HCT116 (cell line): ENCODE results near the gene CR1L. TPM values are rescaled to one million over a fixed set of nuclear protein-coding genes. Genes with fewer than 3 reads are reported as not detected.

Experiments
- ATAC-seq: fragments of 200-7000 bp; cut with Tn5 transposase; 2 replicates; pipeline ENCODE4 v1.9.1; 2020; ENCODE audit warnings: mild to moderate bottlenecking, moderate library complexity
- BruUV-seq: library from RNA; stranded (reverse); fragments of 400-500 nt; replicated peaks from 2 replicates; lab custom pipeline; 2021; lab: Mats Ljungman, UMichigan
- CTCF ChIA-PET: fragments of 300-600 bp; sonication (Branson Sonifier 250); formaldehyde crosslinking; loops from one replicate; lab custom pipeline; 2021; ENCODE audit warnings: antibody characterized with exemption; lab: Charles Lee
- POLR2A ChIA-PET: fragments of 300-600, 350-600 bp; sonication (Branson Sonifier 250); formaldehyde crosslinking; loops from one replicate; lab custom pipeline; 2021; ENCODE audit warnings: antibody characterized with exemption; lab: Charles Lee
- RAD21 ChIA-PET, 2 experiments: fragments of 300-600 bp; sonication (Branson Sonifier 250); formaldehyde crosslinking; loops; one replicate each; lab custom pipeline; 2023; ENCODE audit warnings: low total read pairs in 2 of 2; ENCODE audit not compliant: uncharacterized antibody in 2 of 2, unreplicated experiment in 2 of 2, low non-redundant PET in 1 of 2; lab: Charles Lee
- DNase-seq: peaks from one replicate; pipeline ENCODE4 v3.0.0-alpha.2; 2010; ENCODE audit warnings: low read depth, low spot score
- H2AFZ ChIP-seq: fragments of 200-600 bp; shearing (Covaris generic), sonication (generic); 2 replicates; pipeline ENCODE4 v1.6.1; 2017; ENCODE audit warnings: low read depth, mixed run types, mixed read lengths, antibody characterized with exemption, low read length; ENCODE audit not compliant: poor library complexity, severe bottlenecking
- H3K27ac ChIP-seq: 2 replicates; pipeline ENCODE4 v1.5.1; 2012; ENCODE audit warnings: low read depth, low read length
- H3K27me3 ChIP-seq: fragments of 200-600 bp; sonication (generic); 2 replicates; pipeline ENCODE4 v1.6.1; 2016; ENCODE audit warnings: mixed run types, low read length, mixed read lengths; ENCODE audit not compliant: insufficient read depth
- H3K36me3 ChIP-seq, 2 experiments: fragments of 200-500 bp in 1 of 2; fragments of 200-600 bp in 1 of 2; sonication (Bioruptor generic) in 1 of 2; sonication (generic) in 1 of 2; 2 replicates each; pipeline versions ENCODE4 v1.5.1 to v1.6.1; 2014 to 2016; ENCODE audit warnings: low read length in 2 of 2, inconsistent platforms in 1 of 2, mixed read lengths in 1 of 2, mixed run types in 1 of 2; ENCODE audit not compliant: insufficient read depth in 2 of 2, control insufficient read depth in 1 of 2
- H3K4me1 ChIP-seq, 2 experiments: fragments of 200-600 bp in 1 of 2; sonication (generic) in 1 of 2; 2 replicates each; pipeline versions ENCODE4 v1.5.1 to v1.6.1; 2012 to 2017; ENCODE audit warnings: low read length in 2 of 2, inconsistent platforms in 1 of 2, mild to moderate bottlenecking in 1 of 2, mixed read lengths in 1 of 2, mixed run types in 1 of 2, moderate library complexity in 1 of 2; ENCODE audit not compliant: insufficient read depth in 2 of 2, control insufficient read depth in 1 of 2
- H3K4me2 ChIP-seq: fragments of 200-600 bp; sonication (generic); 2 replicates; pipeline ENCODE4 v1.6.1; 2017; ENCODE audit warnings: mixed run types, low read length, mixed read lengths
- H3K4me3 ChIP-seq, 2 experiments: fragments of 200-600 bp in 1 of 2; sonication (generic) in 1 of 2; replicated peaks in 1 of 2; 2 replicates each; pipeline ENCODE4 v1.5.1; 2011 to 2016; ENCODE audit warnings: low read length in 2 of 2, control low read depth in 1 of 2, low read depth in 1 of 2, mild to moderate bottlenecking in 1 of 2, mixed read lengths in 1 of 2, mixed run types in 1 of 2
- H3K79me2 ChIP-seq: fragments of 200-600 bp; sonication (generic); 2 replicates; pipeline ENCODE4 v1.6.1; 2017; ENCODE audit warnings: mild to moderate bottlenecking, mixed run types, low read length, moderate library complexity, mixed read lengths; ENCODE audit not compliant: insufficient read depth
- H3K9ac ChIP-seq: fragments of 200-600 bp; sonication (generic); 2 replicates; pipeline ENCODE4 v1.6.1; 2016; ENCODE audit warnings: low read length, mixed read lengths
- H3K9me2 ChIP-seq: fragments of 200-600 bp; sonication (generic), shearing (Covaris generic); 2 replicates; pipeline ENCODE4 v1.6.1; 2017; ENCODE audit warnings: mixed run types, mild to moderate bottlenecking, moderate library complexity; ENCODE audit not compliant: insufficient read depth
- H3K9me3 ChIP-seq, 2 experiments: fragments of 200-500 bp in 1 of 2; fragments of 200-600 bp in 1 of 2; sonication (Bioruptor generic) in 1 of 2; sonication (generic) in 1 of 2; 2 replicates each; pipeline ENCODE4 v1.6.1; 2014 to 2017; ENCODE audit warnings: low read length in 2 of 2, mixed read lengths in 2 of 2, inconsistent platforms in 1 of 2, low read depth in 1 of 2, mild to moderate bottlenecking in 1 of 2, mixed run types in 1 of 2, moderate library complexity in 1 of 2; ENCODE audit not compliant: control insufficient read depth in 1 of 2, insufficient read depth in 1 of 2
- H4K20me1 ChIP-seq: fragments of 200-600 bp; sonication (generic), shearing (Covaris generic); 2 replicates; pipeline ENCODE4 v1.6.1; 2017; ENCODE audit warnings: mixed run types, mild to moderate bottlenecking, moderate library complexity; ENCODE audit not compliant: insufficient read depth
- CEBPB ChIP-seq: IDR thresholded peaks from 2 replicates; pipeline ENCODE4 v1.6.1; 2012; ENCODE audit warnings: low read depth
- EGR1 ChIP-seq: IDR thresholded peaks from 2 replicates; pipeline ENCODE4 v1.6.1; 2012; ENCODE audit warnings: low read depth
- ELF1 ChIP-seq: IDR thresholded peaks from 2 replicates; pipeline ENCODE4 v1.6.1; 2012; ENCODE audit warnings: low read depth, borderline replicate concordance
- EZH2phosphoT487 ChIP-seq: fragments of 200-600 bp; IDR thresholded peaks from 2 replicates; pipeline ENCODE4 v1.6.1; 2018; ENCODE audit warnings: antibody characterized with exemption, borderline replicate concordance
- POLR2A ChIP-seq: IDR thresholded peaks from 2 replicates; pipeline ENCODE4 v1.7.0; 2011; ENCODE audit warnings: borderline replicate concordance; ENCODE audit not compliant: insufficient read depth, insufficient read length; ENCODE audit errors: extremely low read depth
- POLR2AphosphoS5 ChIP-seq: IDR thresholded peaks from 2 replicates; pipeline ENCODE4 v1.6.1; 2011; ENCODE audit warnings: mild to moderate bottlenecking, low read depth, low read length, moderate library complexity
- SIN3A ChIP-seq: IDR thresholded peaks from 2 replicates; pipeline ENCODE4 v1.6.1; 2012; ENCODE audit warnings: low read depth
- TCF7L2 ChIP-seq: IDR thresholded peaks from 2 replicates; pipeline ENCODE4 v1.7.0; 2011; ENCODE audit warnings: borderline replicate concordance, inconsistent platforms; ENCODE audit not compliant: insufficient read depth, insufficient read length; ENCODE audit errors: extremely low read depth
- YY1 ChIP-seq: IDR thresholded peaks from 2 replicates; pipeline ENCODE4 v1.6.1; 2011; ENCODE audit warnings: low read length, low read depth, moderate library complexity, mild to moderate bottlenecking; ENCODE audit not compliant: insufficient replicate concordance; ENCODE audit errors: extremely low read depth
- ZFX ChIP-seq: fragments of 450-650 bp; IDR thresholded peaks from 2 replicates; pipeline ENCODE4 v1.6.1; 2017
- intact Hi-C: fragments of 100-400 bp; cut with micrococcal nuclease; formaldehyde crosslinking; loops from 2 replicates; pipeline ENCODE4 v1.10.0; 2022
- total RNA-seq: library from RNA; stranded (reverse); gene quantifications from one replicate; pipeline ENCODE4 v1.2.1, GENCODE V29; 2021; ENCODE audit not compliant: unreplicated experiment
- TF ChIP-seq, protein P1 (sequence below): IDR thresholded peaks from 2 replicates; pipeline ENCODE4 v1.6.1; 2012
- TF ChIP-seq, protein P2 (sequence below): IDR thresholded peaks from 2 replicates; pipeline ENCODE4 v1.6.1; 2012
- TF ChIP-seq, protein P3 (sequence below): IDR thresholded peaks from 2 replicates; pipeline ENCODE4 v1.6.1; 2012; ENCODE audit warnings: low read depth
- TF ChIP-seq, protein P4 (sequence below), 3 experiments: fragments of 200-600 bp in 1 of 3; sonication (generic) in 1 of 3; IDR thresholded peaks in 2 of 3; conservative IDR thresholded peaks in 1 of 3; 2 replicates each; pipeline ENCODE4 v1.5.1; 2012 to 2017; ENCODE audit warnings: low read depth in 2 of 3, low read length in 2 of 3, antibody characterized with exemption in 1 of 3, borderline replicate concordance in 1 of 3, control low read depth in 1 of 3, mild to moderate bottlenecking in 1 of 3, mixed read lengths in 1 of 3, mixed run types in 1 of 3, moderate library complexity in 1 of 3; ENCODE audit not compliant: insufficient read depth in 1 of 3
- TF ChIP-seq, protein P5 (sequence below): IDR thresholded peaks from 2 replicates; pipeline ENCODE4 v1.6.1; 2011; ENCODE audit warnings: mild to moderate bottlenecking, low read length, moderate library complexity; ENCODE audit not compliant: insufficient replicate concordance; ENCODE audit errors: extremely low read depth

The CR1L gene
- total RNA-seq, 1 experiment from 2014 or later: 0.15 TPM

DNA sequence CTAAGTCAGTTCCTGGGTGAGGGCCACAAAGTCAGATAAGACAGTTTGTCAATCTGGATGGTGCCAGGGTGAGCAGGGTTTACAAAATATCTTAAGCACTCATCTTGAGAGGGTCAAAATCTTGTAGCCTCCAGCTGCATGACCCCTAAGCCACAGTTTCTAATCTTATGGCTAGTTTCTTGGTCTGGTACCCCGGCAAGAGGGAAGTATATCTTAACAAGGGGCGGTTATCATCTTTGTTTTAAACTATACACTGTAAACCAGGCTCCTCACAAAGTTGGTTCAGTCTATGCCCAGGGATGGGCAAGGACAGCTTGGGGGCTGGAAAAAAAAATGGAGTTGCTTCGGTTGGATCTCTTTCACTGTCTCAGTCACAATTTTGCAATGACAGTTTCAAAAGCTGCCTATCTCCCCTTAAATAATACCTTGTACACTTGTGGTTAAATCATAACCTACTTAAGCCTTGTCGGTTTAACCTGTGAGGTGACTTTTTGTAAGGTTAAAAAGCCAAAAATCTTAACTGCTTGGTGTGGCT lies 99.1 kb downstream of the CR1L start:
- H3K27ac ChIP-seq: no peak overlapping the region
- CTCF ChIA-PET: no interaction called here
- BruUV-seq: no TSS peak
- no peaks in the 10 kb centered on the region for H3K27me3 ChIP-seq
- no peaks in the 10 kb centered on the region for H3K36me3 ChIP-seq
- no peak for ATAC-seq
- H3K4me3 ChIP-seq: no peak overlapping the region
- no peak for DNase-seq
- TF ChIP-seq ELF1: no peak
- no peak for TF ChIP-seq POLR2A
- TF ChIP-seq EGR1: no peak
- no peak for TF ChIP-seq EZH2phosphoT487
- TF ChIP-seq YY1: no peak
- TF ChIP-seq ZFX: no peak
- TF ChIP-seq TCF7L2: no peak
- TF ChIP-seq SIN3A: no peak
- no peak for TF ChIP-seq POLR2AphosphoS5
- TF ChIP-seq, protein P1, sequence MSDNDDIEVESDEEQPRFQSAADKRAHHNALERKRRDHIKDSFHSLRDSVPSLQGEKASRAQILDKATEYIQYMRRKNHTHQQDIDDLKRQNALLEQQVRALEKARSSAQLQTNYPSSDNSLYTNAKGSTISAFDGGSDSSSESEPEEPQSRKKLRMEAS: no peak
- TF ChIP-seq, protein P2, sequence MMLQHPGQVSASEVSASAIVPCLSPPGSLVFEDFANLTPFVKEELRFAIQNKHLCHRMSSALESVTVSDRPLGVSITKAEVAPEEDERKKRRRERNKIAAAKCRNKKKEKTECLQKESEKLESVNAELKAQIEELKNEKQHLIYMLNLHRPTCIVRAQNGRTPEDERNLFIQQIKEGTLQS: no peak
- TF ChIP-seq CEBPB: no peak
- TF ChIP-seq, protein P3, sequence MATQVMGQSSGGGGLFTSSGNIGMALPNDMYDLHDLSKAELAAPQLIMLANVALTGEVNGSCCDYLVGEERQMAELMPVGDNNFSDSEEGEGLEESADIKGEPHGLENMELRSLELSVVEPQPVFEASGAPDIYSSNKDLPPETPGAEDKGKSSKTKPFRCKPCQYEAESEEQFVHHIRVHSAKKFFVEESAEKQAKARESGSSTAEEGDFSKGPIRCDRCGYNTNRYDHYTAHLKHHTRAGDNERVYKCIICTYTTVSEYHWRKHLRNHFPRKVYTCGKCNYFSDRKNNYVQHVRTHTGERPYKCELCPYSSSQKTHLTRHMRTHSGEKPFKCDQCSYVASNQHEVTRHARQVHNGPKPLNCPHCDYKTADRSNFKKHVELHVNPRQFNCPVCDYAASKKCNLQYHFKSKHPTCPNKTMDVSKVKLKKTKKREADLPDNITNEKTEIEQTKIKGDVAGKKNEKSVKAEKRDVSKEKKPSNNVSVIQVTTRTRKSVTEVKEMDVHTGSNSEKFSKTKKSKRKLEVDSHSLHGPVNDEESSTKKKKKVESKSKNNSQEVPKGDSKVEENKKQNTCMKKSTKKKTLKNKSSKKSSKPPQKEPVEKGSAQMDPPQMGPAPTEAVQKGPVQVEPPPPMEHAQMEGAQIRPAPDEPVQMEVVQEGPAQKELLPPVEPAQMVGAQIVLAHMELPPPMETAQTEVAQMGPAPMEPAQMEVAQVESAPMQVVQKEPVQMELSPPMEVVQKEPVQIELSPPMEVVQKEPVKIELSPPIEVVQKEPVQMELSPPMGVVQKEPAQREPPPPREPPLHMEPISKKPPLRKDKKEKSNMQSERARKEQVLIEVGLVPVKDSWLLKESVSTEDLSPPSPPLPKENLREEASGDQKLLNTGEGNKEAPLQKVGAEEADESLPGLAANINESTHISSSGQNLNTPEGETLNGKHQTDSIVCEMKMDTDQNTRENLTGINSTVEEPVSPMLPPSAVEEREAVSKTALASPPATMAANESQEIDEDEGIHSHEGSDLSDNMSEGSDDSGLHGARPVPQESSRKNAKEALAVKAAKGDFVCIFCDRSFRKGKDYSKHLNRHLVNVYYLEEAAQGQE: no peak
- TF ChIP-seq, protein P4, sequence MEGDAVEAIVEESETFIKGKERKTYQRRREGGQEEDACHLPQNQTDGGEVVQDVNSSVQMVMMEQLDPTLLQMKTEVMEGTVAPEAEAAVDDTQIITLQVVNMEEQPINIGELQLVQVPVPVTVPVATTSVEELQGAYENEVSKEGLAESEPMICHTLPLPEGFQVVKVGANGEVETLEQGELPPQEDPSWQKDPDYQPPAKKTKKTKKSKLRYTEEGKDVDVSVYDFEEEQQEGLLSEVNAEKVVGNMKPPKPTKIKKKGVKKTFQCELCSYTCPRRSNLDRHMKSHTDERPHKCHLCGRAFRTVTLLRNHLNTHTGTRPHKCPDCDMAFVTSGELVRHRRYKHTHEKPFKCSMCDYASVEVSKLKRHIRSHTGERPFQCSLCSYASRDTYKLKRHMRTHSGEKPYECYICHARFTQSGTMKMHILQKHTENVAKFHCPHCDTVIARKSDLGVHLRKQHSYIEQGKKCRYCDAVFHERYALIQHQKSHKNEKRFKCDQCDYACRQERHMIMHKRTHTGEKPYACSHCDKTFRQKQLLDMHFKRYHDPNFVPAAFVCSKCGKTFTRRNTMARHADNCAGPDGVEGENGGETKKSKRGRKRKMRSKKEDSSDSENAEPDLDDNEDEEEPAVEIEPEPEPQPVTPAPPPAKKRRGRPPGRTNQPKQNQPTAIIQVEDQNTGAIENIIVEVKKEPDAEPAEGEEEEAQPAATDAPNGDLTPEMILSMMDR (IDR thresholded peaks at IDR 0.05 in 2 of 3, conservative IDR thresholded peaks at IDR 0.05 in 1 of 3; ENCODE audit: borderline replicate concordance in 1 of 3, insufficient read depth in 1 of 3, low read depth in 2 of 3, low read length in 2 of 3): no peak
- TF ChIP-seq, protein P5, sequence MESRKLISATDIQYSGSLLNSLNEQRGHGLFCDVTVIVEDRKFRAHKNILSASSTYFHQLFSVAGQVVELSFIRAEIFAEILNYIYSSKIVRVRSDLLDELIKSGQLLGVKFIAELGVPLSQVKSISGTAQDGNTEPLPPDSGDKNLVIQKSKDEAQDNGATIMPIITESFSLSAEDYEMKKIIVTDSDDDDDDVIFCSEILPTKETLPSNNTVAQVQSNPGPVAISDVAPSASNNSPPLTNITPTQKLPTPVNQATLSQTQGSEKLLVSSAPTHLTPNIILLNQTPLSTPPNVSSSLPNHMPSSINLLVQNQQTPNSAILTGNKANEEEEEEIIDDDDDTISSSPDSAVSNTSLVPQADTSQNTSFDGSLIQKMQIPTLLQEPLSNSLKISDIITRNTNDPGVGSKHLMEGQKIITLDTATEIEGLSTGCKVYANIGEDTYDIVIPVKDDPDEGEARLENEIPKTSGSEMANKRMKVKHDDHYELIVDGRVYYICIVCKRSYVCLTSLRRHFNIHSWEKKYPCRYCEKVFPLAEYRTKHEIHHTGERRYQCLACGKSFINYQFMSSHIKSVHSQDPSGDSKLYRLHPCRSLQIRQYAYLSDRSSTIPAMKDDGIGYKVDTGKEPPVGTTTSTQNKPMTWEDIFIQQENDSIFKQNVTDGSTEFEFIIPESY: no peak
- TF ChIP-seq, all 23 proteins: peak for 0
- POLR2A ChIA-PET: no interaction called here
- no peaks in the 10 kb centered on the region for H3K79me2 ChIP-seq
- peaks cover 12 to 20% of the 10 kb centered on the region in 2 experiments; a peak in 3 of 4 replicates for H3K4me1 ChIP-seq
- H3K9me2 ChIP-seq: no peaks in the 10 kb centered on the region
- no peak overlapping the region for H3K4me2 ChIP-seq
- H3K9ac ChIP-seq: no peak overlapping the region
- intact Hi-C loops: no loop called here
- no peak overlapping the region for H2AFZ ChIP-seq
- H3K9me3 ChIP-seq: no peaks in the 10 kb centered on the region
- RAD21 ChIA-PET: no interaction called here
- no peaks in the 10 kb centered on the region for H4K20me1 ChIP-seq
